Measurements from ENCODE around the gene OR2T27.

DNA sequence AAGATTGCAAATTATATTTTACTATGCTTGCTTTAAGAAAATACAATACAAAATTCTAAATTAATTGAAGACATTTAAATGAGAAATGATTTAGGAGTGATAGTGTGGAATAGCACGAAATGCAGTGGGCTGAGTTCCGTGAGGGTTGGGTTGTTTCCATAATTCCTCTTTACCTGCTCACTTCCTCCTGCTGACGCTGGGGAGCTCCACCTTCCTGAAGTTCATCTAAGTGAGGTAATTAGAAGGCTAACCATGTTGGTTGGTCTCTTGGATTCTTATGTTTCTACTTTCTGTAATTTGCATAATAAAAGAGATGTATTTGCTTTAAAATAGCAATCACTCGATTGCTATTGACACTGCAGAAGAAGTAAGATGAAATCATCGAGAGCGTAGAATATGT is 42.6 kb upstream of the OR2T27 start:
- TF ChIP-seq JUNB (IDR thresholded peaks at IDR 0.05; ENCODE audit: unreplicated experiment) (no peak), CTCF (conservative IDR thresholded peaks at IDR 0.05; ENCODE audit: low read depth in 2 of 2) (no peak), POLR2AphosphoS5 (IDR thresholded peaks at IDR 0.05; ENCODE audit: low read depth) (no peak), EZH2phosphoT487 (IDR thresholded peaks at IDR 0.05; ENCODE audit: unreplicated experiment) (no peak), EZH2 (IDR thresholded peaks at IDR 0.05; ENCODE audit: low read depth, unreplicated experiment) (no peak), NANOG (IDR thresholded peaks at IDR 0.05; ENCODE audit: borderline replicate concordance) (no peak), ZNF331 (CRISPR knock-in tag; IDR thresholded peaks at IDR 0.05; ENCODE audit: low read depth) (no peak), STAT1 (IDR thresholded peaks at IDR 0.05; ENCODE audit: unreplicated experiment) (no peak), ZNF114 (CRISPR knock-in tag; IDR thresholded peaks at IDR 0.05) (no peak), CREB1 (CRISPR knock-in tag; IDR thresholded peaks at IDR 0.05; ENCODE audit: low read depth) (no peak), ZNF462 (CRISPR knock-in tag; IDR thresholded peaks at IDR 0.05) (no peak)
- TF ChIP-seq, protein P1, sequence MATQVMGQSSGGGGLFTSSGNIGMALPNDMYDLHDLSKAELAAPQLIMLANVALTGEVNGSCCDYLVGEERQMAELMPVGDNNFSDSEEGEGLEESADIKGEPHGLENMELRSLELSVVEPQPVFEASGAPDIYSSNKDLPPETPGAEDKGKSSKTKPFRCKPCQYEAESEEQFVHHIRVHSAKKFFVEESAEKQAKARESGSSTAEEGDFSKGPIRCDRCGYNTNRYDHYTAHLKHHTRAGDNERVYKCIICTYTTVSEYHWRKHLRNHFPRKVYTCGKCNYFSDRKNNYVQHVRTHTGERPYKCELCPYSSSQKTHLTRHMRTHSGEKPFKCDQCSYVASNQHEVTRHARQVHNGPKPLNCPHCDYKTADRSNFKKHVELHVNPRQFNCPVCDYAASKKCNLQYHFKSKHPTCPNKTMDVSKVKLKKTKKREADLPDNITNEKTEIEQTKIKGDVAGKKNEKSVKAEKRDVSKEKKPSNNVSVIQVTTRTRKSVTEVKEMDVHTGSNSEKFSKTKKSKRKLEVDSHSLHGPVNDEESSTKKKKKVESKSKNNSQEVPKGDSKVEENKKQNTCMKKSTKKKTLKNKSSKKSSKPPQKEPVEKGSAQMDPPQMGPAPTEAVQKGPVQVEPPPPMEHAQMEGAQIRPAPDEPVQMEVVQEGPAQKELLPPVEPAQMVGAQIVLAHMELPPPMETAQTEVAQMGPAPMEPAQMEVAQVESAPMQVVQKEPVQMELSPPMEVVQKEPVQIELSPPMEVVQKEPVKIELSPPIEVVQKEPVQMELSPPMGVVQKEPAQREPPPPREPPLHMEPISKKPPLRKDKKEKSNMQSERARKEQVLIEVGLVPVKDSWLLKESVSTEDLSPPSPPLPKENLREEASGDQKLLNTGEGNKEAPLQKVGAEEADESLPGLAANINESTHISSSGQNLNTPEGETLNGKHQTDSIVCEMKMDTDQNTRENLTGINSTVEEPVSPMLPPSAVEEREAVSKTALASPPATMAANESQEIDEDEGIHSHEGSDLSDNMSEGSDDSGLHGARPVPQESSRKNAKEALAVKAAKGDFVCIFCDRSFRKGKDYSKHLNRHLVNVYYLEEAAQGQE (IDR thresholded peaks at IDR 0.05; ENCODE audit: unreplicated experiment): no peak
- TF ChIP-seq, protein P2, sequence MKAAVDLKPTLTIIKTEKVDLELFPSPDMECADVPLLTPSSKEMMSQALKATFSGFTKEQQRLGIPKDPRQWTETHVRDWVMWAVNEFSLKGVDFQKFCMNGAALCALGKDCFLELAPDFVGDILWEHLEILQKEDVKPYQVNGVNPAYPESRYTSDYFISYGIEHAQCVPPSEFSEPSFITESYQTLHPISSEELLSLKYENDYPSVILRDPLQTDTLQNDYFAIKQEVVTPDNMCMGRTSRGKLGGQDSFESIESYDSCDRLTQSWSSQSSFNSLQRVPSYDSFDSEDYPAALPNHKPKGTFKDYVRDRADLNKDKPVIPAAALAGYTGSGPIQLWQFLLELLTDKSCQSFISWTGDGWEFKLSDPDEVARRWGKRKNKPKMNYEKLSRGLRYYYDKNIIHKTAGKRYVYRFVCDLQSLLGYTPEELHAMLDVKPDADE (IDR thresholded peaks at IDR 0.05): no peak
